Measurements from ENCODE around the gene EYA2. TPM values are rescaled to one million over a fixed set of nuclear protein-coding genes. Genes with fewer than 3 reads are reported as not detected.

Gene EYA2
- total RNA-seq, 1 donor from 2014 or later = 94.1 TPM

DNA sequence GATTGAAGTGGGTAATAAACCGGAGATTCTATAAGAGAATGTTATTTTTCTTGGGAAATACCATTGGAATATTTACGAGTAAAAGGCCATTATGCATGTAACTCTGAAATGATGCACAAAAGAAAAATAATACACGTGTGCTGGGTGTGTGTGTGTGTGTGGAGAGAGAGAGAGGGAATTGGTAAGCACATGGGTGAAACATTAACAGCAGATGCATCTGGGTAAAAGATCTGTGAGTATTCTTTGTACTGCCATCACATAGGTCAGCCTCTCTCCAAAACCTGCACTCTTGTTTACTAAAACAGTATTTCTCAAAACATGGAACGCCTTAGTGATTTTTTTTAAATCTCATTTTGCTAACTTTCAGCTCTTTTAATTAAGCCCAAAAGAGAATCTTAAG lies 28.9 kb downstream of the EYA2 start:
- peaks cover 17% of the 10 kb centered on the region for H3K36me3 Mint-ChIP-seq (ENCODE audit: unreplicated experiment)
- no peak for DNase-seq

DNA sequence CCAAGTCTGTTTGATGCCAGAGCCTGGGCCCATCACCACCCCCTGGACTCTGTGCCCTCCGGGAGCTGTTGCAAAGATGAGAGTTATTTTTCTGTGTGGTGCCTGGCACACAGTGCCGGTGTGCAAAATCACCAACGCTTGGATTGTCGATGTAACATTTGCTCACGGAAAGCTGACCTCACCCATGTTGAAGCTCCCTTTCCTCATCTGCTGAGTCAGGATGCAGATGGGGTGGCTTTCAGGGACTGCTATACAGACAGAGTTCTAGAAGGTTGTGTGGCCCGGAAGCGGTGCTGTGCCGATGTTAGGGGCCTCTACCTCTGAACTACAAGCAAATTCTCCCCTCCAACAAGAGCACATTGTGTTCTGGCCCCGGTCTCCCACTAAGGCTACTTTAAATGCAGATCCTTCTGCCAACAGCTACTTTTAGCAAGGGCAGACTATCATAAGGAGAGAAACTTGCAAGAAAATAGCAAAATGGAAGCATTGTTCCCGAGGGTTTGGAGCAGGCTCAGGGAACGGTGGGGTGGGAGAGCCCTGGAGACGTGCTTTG lies 34.0 kb downstream of the EYA2 start:
- Mint-ChIP-seq H3K9me3 (ENCODE audit: unreplicated experiment) (peaks cover 6% of the 10 kb centered on the region), H3K27ac (ENCODE audit: unreplicated experiment) (peak overlapping the region; percentile 55)
- no peak for DNase-seq

More for the DNA sequence above, 28.9 kb downstream of the EYA2 start:
- Mint-ChIP-seq H3K27me3 (ENCODE audit: unreplicated experiment) (peaks cover 6% of the 10 kb centered on the region), H3K4me3 (ENCODE audit: unreplicated experiment) (no peak overlapping the region), H3K4me1 (ENCODE audit: low read depth, unreplicated experiment) (peaks cover 21% of the 10 kb centered on the region), H3K9me3 (ENCODE audit: unreplicated experiment) (peaks cover 2% of the 10 kb centered on the region), H3K27ac (ENCODE audit: unreplicated experiment) (peak overlapping the region; percentile 2)
- TF ChIP-seq CTCF (IDR thresholded peaks at IDR 0.05; ENCODE audit: partially characterized antibody, unreplicated experiment) = no peak

GRCh38 chr20:46929902-46930301 lies 35.3 kb downstream of the EYA2 start:
- Mint-ChIP-seq H3K27me3 (ENCODE audit: unreplicated experiment) (peaks cover 18% of the 10 kb centered on the region), H3K9me3 (ENCODE audit: unreplicated experiment) (peaks cover 11% of the 10 kb centered on the region), H3K4me3 (ENCODE audit: unreplicated experiment) (no peak overlapping the region), H3K36me3 (ENCODE audit: unreplicated experiment) (no peaks in the 10 kb centered on the region), H3K4me1 (ENCODE audit: low read depth, unreplicated experiment) (peaks cover 45% of the 10 kb centered on the region), H3K27ac (ENCODE audit: unreplicated experiment) (no peak overlapping the region)
- TF ChIP-seq CTCF (IDR thresholded peaks at IDR 0.05; ENCODE audit: partially characterized antibody, unreplicated experiment) = no peak
- DNase-seq = no peak

More for the DNA sequence above, 34.0 kb downstream of the EYA2 start:
- Mint-ChIP-seq H3K27me3 (ENCODE audit: unreplicated experiment) (peaks cover 13% of the 10 kb centered on the region), H3K4me3 (ENCODE audit: unreplicated experiment) (no peak overlapping the region), H3K4me1 (ENCODE audit: low read depth, unreplicated experiment) (peaks cover 43% of the 10 kb centered on the region), H3K36me3 (ENCODE audit: unreplicated experiment) (no peaks in the 10 kb centered on the region)
- no peak for TF ChIP-seq CTCF (IDR thresholded peaks at IDR 0.05; ENCODE audit: partially characterized antibody, unreplicated experiment)

- peaks cover 11% of the 10 kb centered on the region for H3K9me3 Mint-ChIP-seq (ENCODE audit: unreplicated experiment)
- H3K36me3 Mint-ChIP-seq (ENCODE audit: unreplicated experiment) = no peaks in the 10 kb centered on the region
Measured at GRCh38 chr20:46930640-46931339, 36.1 kb downstream of the EYA2 start.

More at GRCh38 chr20:46930640-46931339, 36.1 kb downstream of the EYA2 start:
- Mint-ChIP-seq H3K4me3 (ENCODE audit: unreplicated experiment) (no peak overlapping the region), H3K27ac (ENCODE audit: unreplicated experiment) (no peak overlapping the region), H3K27me3 (ENCODE audit: unreplicated experiment) (peaks cover 15% of the 10 kb centered on the region), H3K4me1 (ENCODE audit: low read depth, unreplicated experiment) (peaks cover 45% of the 10 kb centered on the region)
- no peak for TF ChIP-seq CTCF (IDR thresholded peaks at IDR 0.05; ENCODE audit: partially characterized antibody, unreplicated experiment)
- no peak for DNase-seq

All from glutamatergic neuron (in vitro differentiated cells).